Keratinocyte (primary cell): ENCODE measurements around the gene CKS1B.

ENCODE experiments used
- CTCF ChIP-seq, 3 experiments: IDR thresholded peaks in 1 of 3; conservative IDR thresholded peaks in 1 of 3; optimal IDR thresholded peaks in 1 of 3; 2 replicates in 2 of 3; 3 replicates in 1 of 3; pipeline versions ENCODE3 to v1.5.1; 2011; ENCODE audit warnings: low read length in 3 of 3, mild to moderate bottlenecking in 3 of 3, moderate library complexity in 2 of 3, control low read depth in 1 of 3, inconsistent platforms in 1 of 3; ENCODE audit not compliant: insufficient read depth in 2 of 3; ENCODE audit errors: extremely low read depth in 1 of 3
- EZH2 ChIP-seq: IDR thresholded peaks from one replicate; pipeline ENCODE4 v1.6.1; 2012; ENCODE audit warnings: inconsistent platforms, mild to moderate bottlenecking, low read length, moderate library complexity

- TF ChIP-seq CTCF (optimal IDR thresholded peaks at IDR 0.05 in 1 of 3, IDR thresholded peaks at IDR 0.05 in 1 of 3, conservative IDR thresholded peaks at IDR 0.05 in 1 of 3; ENCODE audit: extremely low read depth in 1 of 3, insufficient read depth in 2 of 3, low read length in 3 of 3) (no peak), EZH2 (no peak)
Observed at GRCh38 chr1:154945962-154946850, 28.3 kb upstream of the CKS1B start.
